MV-4-11 (cell line): ENCODE measurements around the gene LHB.

Experiments
- DNase-seq: peaks from one replicate; lab custom pipeline; 2025; lab: John Stamatoyannopoulos, UW

The LHB gene

GRCh38 chr19:49010453-49010852 is 6.4 kb downstream of the LHB start:
- no peak for DNase-seq

DNA sequence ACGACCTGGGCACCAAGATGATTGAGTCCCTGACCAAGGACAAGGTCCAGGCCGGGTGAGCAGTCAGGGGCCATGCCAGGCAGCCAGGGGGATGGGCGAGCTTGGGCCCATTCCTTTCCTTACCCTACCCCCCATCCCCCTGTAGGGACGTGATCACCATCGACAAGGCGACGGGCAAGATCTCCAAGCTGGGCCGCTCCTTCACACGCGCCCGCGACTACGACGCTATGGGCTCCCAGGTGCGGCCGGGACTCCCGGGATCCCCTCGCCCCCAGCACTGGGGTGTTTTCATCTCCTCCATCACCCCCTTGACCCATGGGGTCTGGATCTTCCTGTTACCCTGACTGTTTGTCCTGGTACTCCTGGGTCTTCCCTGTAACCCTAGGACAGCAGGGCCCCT is 7.1 kb downstream of the LHB start:
- no peak for DNase-seq

DNA sequence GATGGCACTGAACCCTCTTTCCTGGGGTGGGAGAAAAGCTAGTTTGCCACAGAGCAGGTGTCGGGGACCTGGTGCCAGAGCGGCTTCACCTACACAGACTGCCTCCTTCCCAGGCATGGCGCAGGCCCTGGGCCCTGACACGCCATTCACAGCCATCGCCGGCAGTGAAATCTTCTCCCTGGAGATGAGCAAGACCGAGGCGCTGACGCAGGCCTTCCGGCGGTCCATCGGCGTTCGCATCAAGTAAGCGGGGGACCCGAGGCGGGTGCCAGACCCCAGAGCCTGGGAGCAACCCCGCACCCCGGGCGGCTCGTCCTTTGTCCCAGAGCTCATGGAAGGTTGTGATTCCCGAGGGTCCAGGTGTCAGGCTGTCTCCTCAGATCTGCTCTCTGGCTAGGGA is 10.0 kb downstream of the LHB start:
- DNase-seq = no peak

- no peak for DNase-seq
Observed at GRCh38 chr19:49004964-49005614, 11.8 kb downstream of the LHB start.

DNA sequence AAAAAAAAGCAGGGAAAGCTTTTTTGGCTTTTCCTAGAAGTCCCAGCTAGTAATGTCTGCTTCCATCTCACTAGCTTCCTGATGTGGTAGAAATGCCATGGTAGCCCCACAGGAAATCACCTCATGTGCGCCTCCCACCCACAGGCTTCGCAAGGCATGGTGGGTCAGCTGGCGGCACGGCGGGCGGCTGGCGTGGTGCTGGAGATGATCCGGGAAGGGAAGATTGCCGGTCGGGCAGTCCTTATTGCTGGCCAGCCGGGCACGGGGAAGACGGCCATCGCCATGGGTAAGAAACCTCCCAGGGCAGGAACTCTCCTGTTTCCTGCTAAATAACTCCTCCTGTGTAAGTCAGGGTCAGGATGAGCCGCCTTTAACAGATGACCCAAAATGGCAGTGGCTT is 12.8 kb downstream of the LHB start:
- DNase-seq = no peak

GRCh38 chr19:48999481-49000325 is 17.2 kb downstream of the LHB start:
- peak; percentile 73 for DNase-seq

- peak; percentile 52 for DNase-seq
Observed at GRCh38 chr19:48997972-48998371, 18.9 kb downstream of the LHB start.

DNA sequence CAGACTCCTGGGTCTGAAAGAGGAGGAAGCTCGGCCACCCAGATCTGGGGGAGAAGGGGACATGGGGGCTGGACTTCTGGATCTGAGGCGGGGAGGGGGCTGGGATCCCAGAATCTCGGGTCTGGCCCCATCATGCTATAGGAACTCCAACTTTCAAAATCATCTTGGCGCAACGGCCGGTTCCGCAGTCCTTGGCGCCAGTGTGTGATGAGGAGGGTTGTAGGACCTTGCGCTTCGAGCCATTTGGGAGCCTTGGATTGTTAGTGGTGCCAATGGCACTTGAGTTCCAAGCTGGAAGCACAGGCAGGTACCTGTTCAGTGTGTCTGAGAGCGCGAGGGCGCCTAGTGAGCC is 22.9 kb downstream of the LHB start:
- no peak for DNase-seq

DNA sequence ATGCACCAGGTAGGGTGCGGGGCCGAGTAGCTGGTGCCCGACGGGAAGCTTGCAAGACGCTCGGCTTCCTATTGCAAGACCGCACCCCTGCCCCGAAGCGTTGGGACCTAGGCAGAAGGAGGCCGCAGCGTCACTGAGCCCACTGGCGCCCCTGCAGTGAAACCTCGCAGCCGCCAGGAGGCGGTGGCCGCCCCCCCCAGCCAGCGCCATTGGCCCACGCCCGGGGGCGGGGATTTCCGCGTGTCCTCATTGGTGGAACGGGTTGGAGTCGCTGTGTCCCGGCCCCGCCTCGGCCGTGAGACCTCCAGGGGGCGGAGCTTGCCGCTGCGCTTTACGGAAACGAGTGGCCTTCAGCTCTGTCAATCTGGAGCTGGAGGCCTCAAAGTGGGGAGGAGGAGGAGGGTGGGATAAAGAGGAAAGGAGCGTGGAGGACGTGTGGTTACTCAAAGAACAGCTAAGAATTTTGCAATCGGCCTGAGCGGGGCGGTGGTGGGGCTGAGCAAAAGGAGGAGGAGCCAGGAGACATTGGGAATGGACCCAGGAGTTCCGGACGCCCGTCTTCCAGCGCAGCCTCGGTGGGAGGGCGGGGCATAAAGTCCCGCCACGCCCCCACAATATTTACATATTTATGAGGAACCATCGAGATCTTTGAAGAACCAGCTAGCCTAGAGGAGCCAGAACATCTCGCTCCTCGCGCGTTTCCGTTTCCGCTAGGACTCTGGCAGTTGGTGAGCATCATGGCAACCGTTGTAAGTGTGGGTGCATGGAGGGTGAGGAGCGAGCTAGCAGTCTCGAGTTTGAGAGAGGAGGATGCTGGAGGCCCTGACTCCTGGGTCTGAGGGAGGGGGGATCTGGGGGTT is 23.5 kb downstream of the LHB start, which contains the start of the genes GYS1 and RUVBL2:
Gene GYS1 (minus strand): TSS at position 135 of the 860 bp plus-strand sequence. CDS start 197 bp downstream, outside the sequence.
Gene RUVBL2 (plus strand): TSS at position 713 of the 860 bp plus-strand sequence. CDS start 25 bp downstream, at position 738.
- DNase-seq = peak; percentile 100

DNA sequence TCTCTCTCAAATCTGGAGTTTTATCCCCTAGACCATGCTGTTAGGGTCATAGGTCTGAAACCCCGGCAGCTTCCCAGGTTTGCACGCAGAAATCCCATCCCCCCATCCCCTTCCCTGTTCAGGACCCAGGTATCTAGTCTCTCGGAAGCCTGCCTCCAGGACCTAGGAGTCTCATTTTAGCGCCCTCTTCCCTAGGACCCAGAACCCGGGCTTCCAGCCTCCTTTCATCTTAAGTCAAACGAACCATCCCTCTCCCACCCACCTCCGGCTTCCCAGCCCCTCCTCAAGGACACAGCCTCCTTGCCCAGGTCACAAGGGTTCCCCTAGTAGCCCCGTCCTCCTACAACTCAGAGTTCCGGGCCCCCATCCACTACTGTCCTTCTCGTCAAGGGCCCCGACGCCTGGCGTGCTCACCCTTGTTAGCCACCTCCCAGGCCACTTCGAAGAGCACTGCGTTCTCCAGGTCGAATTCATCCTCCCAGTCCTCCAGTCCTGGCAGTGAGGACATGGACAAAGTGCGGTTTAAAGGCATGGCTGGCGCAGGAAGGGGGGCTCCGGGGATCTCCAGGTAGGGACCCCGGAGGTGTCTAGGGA is 24.2 kb downstream of the LHB start:
- no peak for DNase-seq

DNA sequence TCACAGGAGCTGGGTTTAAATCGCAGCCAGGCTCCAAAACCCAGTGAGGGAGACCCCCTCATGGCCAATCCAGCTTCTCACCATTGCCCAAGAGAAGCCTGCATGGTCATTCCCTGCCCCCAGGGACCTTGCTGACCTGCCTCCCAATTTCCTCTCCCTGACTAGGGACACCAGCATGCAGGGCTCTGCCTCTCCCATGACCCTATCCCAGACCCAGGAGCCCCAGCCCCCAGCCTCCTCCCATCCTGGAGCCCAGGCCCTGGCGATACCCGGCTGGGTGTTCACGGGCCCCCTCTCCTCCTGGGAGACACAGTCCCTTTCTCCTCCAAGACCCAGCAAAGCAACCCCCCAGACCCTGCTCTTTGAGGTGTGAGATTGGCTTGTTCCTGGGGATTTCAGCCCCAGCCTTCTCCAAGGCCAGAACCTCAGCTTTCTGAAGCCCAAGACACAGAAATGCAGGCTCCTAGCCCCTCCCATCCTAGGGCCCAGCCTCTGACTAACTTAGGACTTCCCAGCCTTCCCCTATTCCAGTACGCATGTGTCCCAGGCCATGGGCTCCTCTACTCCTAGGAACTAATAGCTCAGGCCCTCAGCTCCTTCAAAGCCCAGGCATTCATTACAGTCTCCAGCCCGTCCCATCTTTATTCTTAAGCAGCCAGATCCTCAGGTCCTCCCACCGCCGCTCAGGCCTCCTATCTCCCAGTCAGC is 24.9 kb downstream of the LHB start:
- DNase-seq = peak; percentile 56

DNA sequence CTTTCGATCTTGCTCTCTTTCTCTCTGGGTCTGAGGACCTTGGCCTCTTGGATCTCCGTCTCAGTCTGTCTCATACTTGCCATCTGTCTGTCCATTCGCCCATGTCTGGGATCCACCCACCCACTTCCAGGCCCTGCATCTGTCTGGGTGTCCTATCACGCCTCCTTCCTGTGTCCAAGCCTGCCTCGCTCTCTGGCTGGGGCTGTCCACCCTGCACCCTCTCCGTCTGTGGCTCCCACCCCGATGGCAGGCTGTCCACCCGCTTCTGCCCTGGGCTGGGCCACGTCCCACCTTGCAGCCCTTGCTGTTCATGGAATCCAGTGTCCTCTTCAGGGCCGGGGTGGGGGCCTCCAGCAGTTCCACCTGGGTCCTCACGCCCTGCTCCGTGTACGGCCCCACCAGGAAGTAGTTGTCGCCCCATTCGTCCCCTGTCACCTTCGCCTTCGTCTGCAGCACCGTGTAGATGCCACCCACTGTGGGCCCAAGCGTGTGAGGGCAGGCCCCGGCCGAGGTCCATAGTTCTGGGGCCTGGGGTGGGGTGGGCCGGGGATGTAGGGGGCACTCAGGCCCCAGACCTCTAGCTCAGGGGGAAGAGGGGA is 25.8 kb downstream of the LHB start:
- DNase-seq = no peak

- no peak for DNase-seq
Observed at GRCh38 chr19:48990400-48990799, 26.5 kb downstream of the LHB start.

GRCh38 chr19:48989701-48990291 is 27.1 kb downstream of the LHB start:
- DNase-seq = no peak

GRCh38 chr19:48988860-48989259 is 28.0 kb downstream of the LHB start:
- DNase-seq = no peak

DNA sequence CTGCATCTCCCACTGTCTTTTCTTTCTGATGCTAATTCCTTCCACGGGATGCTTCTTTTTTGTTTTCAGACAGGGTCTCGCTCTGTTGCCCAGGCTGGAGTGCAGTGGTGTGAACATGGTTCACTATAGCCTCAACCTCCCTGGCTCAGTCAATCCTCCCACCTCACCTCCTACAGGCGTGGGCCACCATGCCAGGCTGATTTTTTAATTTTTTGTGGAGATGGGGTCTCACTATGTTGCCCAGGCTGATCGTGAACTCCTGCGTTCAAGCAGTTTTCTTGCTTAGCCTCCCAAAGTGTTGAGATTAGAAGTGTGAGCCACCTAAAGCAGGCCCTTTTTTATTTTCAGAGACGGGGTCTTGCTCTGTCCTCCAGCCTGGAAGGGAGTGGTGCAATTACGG is 28.6 kb downstream of the LHB start:
- no peak for DNase-seq

GRCh38 chr19:48987323-48987722 is 29.6 kb downstream of the LHB start:
- DNase-seq = no peak

DNA sequence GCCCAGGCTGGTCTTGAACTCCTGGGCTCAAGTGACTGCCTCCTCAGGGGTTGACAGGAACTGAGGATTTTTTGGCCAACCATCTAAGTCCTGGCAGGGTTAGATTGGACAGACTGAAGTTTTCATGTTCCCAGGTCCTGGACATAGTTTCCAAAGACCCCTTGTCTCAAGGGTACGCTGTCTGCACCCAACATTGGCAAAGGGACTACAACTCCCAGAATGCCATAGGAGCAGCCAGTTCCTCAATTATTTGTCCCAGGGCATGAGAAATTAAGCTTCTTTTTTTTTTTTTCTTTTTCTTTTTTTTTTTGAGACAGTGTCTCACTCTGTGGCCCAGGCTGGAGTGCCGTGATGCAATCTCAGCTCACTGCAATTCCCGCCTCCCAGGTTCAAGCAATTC is 30.7 kb downstream of the LHB start:
- DNase-seq = peak; percentile 33

DNA sequence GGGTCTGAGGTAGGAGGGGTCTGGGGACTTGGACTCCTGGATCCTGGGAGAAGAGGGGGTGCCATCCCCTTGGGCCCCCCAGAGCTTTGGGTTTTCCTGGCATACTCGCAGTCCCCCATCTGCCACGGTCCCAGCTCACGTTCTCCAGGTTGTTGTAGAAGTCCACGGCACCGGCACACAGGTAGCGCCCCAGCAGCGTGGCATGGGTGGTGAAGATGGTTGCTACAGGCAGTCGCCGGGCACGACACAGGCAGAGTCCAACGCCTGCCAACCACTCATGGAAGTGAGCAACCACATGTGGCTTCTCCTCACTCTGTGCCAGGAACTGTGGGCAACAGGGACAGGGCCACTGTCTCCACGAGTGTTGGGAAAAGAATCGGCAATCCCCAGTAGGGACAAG is 31.2 kb downstream of the LHB start:
- DNase-seq = no peak

DNA sequence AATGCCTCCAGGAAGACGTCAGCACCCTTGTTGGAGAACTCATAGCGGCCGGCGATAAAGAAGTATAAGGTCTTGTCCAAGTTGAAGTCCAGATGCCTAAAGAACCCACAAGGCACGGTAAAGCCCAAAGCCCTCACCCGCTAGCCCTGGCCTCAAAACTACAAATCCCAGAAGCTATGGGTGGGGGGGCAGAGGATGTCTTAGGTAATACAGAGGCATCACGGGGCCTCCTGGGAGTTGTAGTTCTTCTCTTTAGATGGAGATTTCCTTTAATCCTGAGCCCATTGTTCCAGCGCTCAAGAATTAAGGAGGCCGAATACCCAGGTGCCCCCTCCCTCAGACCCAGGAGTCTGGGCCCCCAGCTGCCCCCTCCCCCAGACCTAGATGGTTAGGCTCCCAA is 34.6 kb downstream of the LHB start:
- no peak for DNase-seq

GRCh38 chr19:48977061-48977460 is 39.8 kb downstream of the LHB start:
- no peak for DNase-seq
